Activated naive CD8-positive, alpha-beta T cell treated with anti-CD3 and anti-CD28 coated beads for 36 hours (primary cell): ENCODE results near the gene LILRB2. TPM values are rescaled to one million over a fixed set of nuclear protein-coding genes. Genes with fewer than 3 reads are reported as not detected.
A peak's percentile ranks its signal among the peaks of the same experiment; 100 is the strongest.

Experiments
- DNase-seq: peaks from one replicate; pipeline ENCODE4 v3.0.0; 2021
- H3K27ac Mint-ChIP-seq: one replicate; pipeline ENCODE4 v1.8.0; 2022; ENCODE audit warnings: mild to moderate bottlenecking, moderate library complexity, mixed read lengths
- H3K27me3 Mint-ChIP-seq: one replicate; pipeline ENCODE4 v1.8.0; 2022; ENCODE audit warnings: mild to moderate bottlenecking, mixed read lengths
- H3K36me3 Mint-ChIP-seq: one replicate; pipeline ENCODE4 v1.8.0; 2021; ENCODE audit warnings: mild to moderate bottlenecking, mixed read lengths
- H3K4me1 Mint-ChIP-seq: one replicate; pipeline ENCODE4 v1.8.0; 2021; ENCODE audit warnings: mixed read lengths
- H3K4me3 Mint-ChIP-seq: one replicate; pipeline ENCODE4 v1.8.0; 2022; ENCODE audit warnings: mild to moderate bottlenecking, moderate library complexity, mixed read lengths
- H3K9me3 Mint-ChIP-seq: one replicate; pipeline ENCODE4 v1.8.0; 2022; ENCODE audit warnings: mixed read lengths
- total RNA-seq, 2 experiments: library from RNA; stranded (reverse); gene quantifications; one replicate each; pipeline ENCODE4 v1.2.3, GENCODE V29; 2021

Gene LILRB2
- total RNA-seq, 2 experiments from 2014 or later = not detected

DNA sequence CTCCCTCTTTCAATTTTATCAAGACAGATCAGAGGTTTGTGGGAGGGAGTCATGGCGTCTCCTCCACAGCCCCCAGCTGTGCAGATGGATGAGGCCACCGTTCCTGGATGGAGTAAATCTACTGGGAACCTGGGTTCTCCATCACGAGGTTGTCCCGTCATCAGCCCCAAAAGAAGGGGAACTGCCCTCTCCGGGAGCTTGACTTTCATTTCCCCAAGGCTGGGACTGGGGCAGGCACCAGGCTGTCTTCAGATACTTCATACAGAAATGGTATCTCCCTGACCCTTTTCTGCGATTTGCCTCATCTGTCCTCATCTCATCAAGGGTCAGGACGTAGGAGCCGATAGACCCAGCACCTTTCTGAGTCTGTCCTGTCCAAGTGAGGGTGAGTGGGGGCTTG, 9.8 kb downstream of the LILRB2 start:
- Mint-ChIP-seq H3K4me3 (no peak overlapping the region), H3K36me3 (no peaks in the 10 kb centered on the region), H3K9me3 (no peaks in the 10 kb centered on the region), H3K4me1 (no peaks in the 10 kb centered on the region), H3K27ac (no peak overlapping the region), H3K27me3 (peaks cover 19% of the 10 kb centered on the region)
- no peak for DNase-seq

DNA sequence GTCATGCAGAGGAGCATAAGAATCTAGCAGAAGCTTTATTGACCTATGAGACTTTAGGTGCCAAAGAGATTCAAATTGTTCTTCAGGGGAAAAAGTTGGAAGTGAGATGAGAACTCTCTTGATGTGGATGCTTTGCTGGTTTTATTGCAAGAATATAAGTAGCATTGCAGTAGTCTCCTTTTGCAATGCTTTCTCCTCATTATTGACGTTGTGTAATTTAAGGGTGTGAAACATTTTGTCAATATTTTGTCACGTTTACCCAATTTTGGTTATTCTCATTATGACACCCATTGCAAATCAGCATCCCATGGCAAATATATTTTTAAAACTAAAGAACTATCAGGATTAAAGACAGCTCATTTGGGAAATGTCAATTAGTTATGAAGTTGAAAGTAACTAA, 12.0 kb downstream of the LILRB2 start:
- Mint-ChIP-seq H3K9me3 (no peaks in the 10 kb centered on the region), H3K4me1 (no peaks in the 10 kb centered on the region), H3K36me3 (no peaks in the 10 kb centered on the region), H3K27ac (no peak overlapping the region), H3K4me3 (no peak overlapping the region), H3K27me3 (peaks cover 25% of the 10 kb centered on the region)
- DNase-seq = no peak

DNA sequence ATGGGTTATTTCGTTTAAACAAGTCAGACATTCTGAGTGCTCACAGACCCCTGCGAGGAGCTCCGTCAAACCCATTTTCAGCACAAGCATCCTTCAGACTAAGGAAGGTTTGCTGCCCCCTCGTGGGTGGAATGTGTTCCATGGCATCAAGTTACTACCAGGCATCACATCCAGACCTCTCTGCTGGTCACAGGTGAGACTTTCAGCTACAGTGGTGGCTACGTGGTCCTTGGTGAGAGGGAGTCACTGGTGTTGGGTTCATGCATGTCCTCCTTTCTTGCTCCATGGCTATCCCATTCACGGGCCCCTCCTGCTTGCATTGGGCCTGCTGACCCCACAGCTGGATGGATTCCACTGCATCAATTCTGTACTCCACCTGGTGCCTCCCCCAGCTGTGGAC, 14.8 kb downstream of the LILRB2 start:
- no peaks in the 10 kb centered on the region for H3K4me1 Mint-ChIP-seq
- no peaks in the 10 kb centered on the region for H3K36me3 Mint-ChIP-seq
- H3K4me3 Mint-ChIP-seq = no peak overlapping the region
- DNase-seq = peak; percentile 65
- no peak overlapping the region for H3K27ac Mint-ChIP-seq
- H3K9me3 Mint-ChIP-seq = no peaks in the 10 kb centered on the region
- H3K27me3 Mint-ChIP-seq = peaks cover 23% of the 10 kb centered on the region

DNA sequence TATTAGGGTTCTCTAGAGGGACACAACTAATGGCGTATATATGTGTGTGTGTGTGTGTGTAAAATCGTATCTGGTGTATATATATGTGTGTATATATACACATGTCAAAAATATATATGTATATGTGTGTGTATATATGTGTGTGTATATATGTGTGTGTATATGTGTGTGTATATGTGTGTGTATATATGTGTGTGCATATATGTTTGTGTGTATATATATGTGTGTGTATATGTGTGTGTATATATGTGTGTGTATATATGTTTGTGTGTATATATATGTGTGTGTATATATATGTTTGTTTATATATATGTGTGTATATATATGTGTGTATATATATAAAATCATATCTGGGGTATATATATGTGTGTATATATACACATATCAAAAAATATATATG, 18.4 kb downstream of the LILRB2 start:
- Mint-ChIP-seq H3K9me3 (no peaks in the 10 kb centered on the region), H3K36me3 (no peaks in the 10 kb centered on the region), H3K4me1 (no peaks in the 10 kb centered on the region), H3K4me3 (no peak overlapping the region), H3K27me3 (peaks cover 17% of the 10 kb centered on the region), H3K27ac (no peak overlapping the region)
- no peak for DNase-seq

DNA sequence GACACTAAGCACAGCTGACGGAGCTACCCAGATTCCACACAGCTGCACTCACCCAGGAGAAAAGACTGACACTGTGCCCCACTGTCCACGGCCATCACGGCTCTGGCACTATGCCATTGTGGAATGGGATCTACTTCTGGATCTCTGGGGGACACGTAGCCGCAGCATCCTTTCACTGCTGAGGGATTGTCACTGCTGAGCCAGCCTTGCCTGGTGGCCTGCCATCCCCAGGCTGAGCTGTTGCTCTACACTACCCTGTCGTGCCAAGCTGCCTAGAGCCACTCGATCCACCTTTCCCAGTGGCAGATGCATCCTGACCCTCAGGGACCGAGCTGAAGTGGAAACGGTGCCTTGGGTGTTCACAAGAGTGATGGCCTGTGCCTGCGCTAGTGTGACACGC, 18.8 kb downstream of the LILRB2 start:
- no peaks in the 10 kb centered on the region for H3K4me1 Mint-ChIP-seq
- DNase-seq = no peak
- peaks cover 17% of the 10 kb centered on the region for H3K27me3 Mint-ChIP-seq
- no peak overlapping the region for H3K27ac Mint-ChIP-seq
- H3K4me3 Mint-ChIP-seq = no peak overlapping the region
- no peaks in the 10 kb centered on the region for H3K36me3 Mint-ChIP-seq
- H3K9me3 Mint-ChIP-seq = no peaks in the 10 kb centered on the region

DNA sequence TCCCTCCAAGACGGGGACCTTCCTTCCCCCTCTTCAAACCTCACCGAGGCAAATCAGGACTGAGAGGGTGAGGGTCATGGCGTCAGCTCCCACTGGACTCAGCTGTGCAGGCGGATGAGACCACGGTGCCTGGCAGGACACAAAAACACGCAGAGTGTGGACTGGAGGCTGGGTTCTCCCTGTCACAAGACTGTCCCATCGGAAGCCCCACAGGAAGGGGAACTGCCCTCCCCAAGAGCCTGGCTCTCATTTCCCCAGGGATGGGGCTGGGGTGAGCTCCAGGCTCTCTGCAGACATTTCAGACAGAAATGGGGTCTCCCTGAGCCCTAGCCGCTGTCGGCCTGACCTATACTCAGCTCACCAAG, 23.8 kb downstream of the LILRB2 start, which contains the start of gene LILRB5:
Gene LILRB5, minus strand, starts transcription at position 158 of the 365 bp plus-strand sequence. Its CDS starts 80 bp downstream, at position 78.
- DNase-seq = no peak
- no peak within 1 kb of the TSS for H3K4me3 Mint-ChIP-seq
- no peaks in the 10 kb centered on the region for H3K36me3 Mint-ChIP-seq
- H3K4me1 Mint-ChIP-seq = no peaks in the 10 kb centered on the region
- H3K27ac Mint-ChIP-seq = no peak within 1 kb of the TSS
- H3K27me3 Mint-ChIP-seq = peaks cover 10% of the 10 kb centered on the region
- H3K9me3 Mint-ChIP-seq = no peaks in the 10 kb centered on the region

DNA sequence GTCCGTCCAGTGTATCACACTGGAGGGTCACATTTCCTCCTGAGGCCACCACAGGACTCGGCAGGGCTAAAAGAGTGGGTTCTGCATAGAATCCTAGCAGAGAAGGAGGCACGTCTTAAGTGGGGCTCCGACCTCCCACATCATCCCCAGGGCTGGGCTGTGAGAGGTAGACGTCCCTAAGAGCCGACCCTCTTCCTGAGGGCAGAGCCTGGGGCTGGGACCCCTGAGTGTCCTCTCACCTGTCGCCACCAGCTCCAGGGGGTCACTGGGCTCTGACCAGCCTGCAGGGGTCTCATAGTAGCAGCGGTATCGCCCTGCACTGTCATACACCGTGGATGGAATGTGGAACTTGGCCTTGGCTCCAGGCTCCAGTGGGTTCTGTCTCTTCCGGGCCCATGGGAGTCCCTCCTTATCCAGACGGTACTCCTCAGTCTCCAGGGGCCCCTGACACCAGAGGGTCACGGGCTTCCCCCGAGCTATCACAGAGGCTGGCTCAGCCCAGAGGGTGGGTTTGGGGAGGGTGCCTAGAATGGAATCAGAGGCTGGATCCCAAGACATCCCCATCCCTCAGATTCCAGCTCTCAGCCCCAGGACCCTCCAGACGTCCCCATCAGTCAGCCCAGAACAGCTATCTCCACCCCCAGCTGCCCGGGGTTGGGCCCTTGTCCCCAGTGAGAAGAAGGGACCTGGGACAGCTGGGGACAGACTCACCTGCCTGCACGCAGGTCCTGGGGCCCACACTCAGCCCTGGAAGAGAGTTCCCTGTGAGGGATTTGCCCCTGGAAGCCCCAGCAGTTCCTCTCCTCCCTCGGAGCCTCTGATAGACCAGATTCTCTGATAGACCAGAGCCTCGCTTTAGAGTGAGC, 24.4 kb downstream of the LILRB2 start:
- no peaks in the 10 kb centered on the region for H3K9me3 Mint-ChIP-seq
- peaks cover 7% of the 10 kb centered on the region for H3K27me3 Mint-ChIP-seq
- DNase-seq = no peak
- H3K4me1 Mint-ChIP-seq = no peaks in the 10 kb centered on the region
- H3K27ac Mint-ChIP-seq = no peak overlapping the region
- H3K36me3 Mint-ChIP-seq = no peaks in the 10 kb centered on the region
- no peak overlapping the region for H3K4me3 Mint-ChIP-seq

DNA sequence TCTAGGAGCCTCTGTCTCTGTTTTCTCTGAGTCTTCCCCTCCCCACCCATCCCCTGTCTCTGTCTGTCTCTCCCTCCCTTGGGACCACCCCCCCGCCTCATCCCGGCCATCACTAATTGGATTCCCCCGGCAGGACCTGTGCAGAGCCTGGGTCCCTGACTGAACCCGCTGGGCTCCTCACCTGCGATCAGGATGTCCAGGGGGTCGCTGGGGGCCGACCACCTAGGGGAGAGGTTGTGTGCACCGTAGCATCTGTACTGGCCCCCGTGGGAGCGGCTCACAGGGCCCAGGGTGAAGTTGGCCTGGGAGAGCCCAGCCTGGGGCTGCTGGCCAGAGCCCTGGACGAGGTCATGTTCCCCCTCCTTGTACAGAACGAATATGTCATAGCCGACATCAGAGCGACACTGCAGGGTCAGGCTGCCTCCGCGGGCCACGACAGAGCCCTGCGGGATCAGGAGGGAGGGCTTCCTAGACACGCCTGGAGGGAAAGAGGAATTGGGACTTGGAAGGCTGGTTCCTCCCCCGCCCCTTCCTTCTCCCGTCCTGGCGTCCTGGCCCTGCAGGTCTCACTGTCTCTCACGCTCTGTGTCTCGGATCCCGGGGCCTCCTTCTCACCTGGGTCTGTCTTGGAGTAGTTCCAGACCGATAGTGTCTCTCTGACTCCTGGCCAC, 25.7 kb downstream of the LILRB2 start:
- no peaks in the 10 kb centered on the region for H3K36me3 Mint-ChIP-seq
- H3K4me3 Mint-ChIP-seq = no peak overlapping the region
- peaks cover 5% of the 10 kb centered on the region for H3K27me3 Mint-ChIP-seq
- H3K9me3 Mint-ChIP-seq = no peaks in the 10 kb centered on the region
- DNase-seq = no peak
- H3K27ac Mint-ChIP-seq = no peak overlapping the region
- H3K4me1 Mint-ChIP-seq = no peaks in the 10 kb centered on the region

DNA sequence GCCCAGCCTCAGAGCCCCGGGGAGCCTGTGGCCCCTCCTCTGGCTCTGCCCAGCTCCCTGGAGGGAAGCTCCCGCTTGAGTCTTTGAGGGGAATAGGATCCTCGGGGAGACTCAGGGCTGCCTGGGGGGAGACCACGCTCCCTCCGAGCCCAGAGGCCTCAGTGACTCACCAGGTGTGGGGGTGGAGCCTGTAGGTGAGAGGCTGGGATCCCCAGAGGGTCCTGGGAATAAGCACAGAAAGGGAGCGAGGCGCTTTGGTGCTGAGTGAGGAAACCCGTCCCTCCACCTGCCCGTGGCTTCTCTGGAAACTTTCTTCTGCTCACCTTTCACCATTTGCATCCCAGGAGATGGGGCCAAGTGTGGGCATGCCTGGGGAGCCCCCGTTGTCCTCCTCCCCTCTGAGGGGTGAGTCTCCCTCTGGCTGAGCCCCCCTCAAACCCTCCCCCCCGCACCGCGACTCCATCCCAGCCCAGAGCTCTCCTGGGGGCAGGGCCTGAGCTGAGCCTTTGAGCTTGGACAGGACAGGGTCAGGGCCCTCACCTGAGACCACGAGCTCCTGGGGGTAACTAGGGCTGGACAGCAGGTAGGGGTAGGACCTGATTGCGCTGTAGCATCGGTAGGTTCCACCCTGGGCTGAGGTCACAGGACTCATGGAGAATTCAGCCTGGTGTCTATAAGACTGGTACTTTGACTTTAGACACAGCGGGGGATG, 26.6 kb downstream of the LILRB2 start:
- no peaks in the 10 kb centered on the region for H3K4me1 Mint-ChIP-seq
- no peak for DNase-seq
- peaks cover 11% of the 10 kb centered on the region for H3K27me3 Mint-ChIP-seq
- no peak overlapping the region for H3K4me3 Mint-ChIP-seq
- H3K9me3 Mint-ChIP-seq = no peaks in the 10 kb centered on the region
- H3K27ac Mint-ChIP-seq = no peak overlapping the region
- H3K36me3 Mint-ChIP-seq = no peaks in the 10 kb centered on the region

DNA sequence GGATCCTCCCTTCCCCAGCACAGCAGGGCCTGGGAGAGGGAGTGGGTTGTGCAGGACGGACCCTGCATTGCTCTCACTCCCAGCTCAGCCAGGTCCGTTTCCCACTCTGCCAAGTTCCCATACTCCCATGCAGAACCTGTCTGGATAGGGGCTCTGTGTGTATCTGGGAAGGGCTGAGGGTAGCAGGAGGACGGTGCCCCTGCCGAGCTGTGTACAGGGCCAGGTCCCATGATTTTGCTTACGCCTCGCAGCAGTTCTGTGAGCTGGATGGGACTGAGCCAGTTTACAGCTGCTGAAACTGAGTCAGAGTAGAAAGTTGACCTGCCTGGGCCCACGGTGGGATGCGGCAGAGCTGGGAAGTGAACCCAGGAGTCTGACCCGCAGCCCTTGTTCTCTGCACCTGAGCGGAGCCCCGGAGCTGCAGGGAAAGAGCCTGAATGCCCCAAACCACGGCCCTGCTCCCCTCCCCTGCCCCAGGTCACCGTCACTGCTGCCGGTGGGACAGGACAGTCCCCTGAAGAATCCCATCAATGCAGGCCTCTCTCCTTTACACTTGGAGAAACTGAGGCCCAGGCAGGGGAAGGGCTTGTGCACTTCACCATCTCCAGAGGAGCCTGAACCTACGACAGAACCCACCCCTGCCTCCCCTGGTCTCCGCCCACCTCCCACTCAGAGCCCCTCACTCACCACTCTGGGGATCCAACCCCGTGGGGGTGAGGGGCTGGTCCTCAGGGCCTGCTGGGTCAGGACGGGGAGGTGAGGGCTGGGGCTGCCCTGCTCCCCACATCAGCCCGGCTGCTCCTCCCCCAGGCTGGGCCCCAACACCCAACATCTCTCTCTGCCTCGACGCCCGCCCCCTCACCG, 27.3 kb downstream of the LILRB2 start:
- no peak overlapping the region for H3K4me3 Mint-ChIP-seq
- H3K27me3 Mint-ChIP-seq = peaks cover 11% of the 10 kb centered on the region
- no peaks in the 10 kb centered on the region for H3K36me3 Mint-ChIP-seq
- no peaks in the 10 kb centered on the region for H3K9me3 Mint-ChIP-seq
- no peak for DNase-seq
- no peak overlapping the region for H3K27ac Mint-ChIP-seq
- H3K4me1 Mint-ChIP-seq = no peaks in the 10 kb centered on the region

DNA sequence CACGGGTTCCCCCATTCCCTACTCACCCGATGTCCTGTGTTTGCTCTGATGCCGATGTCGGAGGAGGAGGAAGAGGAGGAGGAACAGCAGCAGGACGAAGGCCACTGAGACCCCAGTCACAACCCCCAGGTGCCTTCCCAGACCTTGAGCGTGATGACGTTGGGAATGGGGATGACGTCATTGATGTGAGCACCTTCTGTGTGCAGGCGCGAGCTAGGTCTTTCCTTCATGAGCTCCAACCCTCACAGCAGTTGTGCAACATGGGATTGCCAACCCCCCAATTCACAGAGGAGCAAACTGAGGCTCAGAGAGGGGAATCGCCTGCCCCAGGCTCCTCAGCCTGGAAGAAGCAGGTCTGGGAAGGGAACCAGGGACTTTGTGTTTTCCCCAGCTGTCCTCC, 28.1 kb downstream of the LILRB2 start:
- no peaks in the 10 kb centered on the region for H3K36me3 Mint-ChIP-seq

DNA sequence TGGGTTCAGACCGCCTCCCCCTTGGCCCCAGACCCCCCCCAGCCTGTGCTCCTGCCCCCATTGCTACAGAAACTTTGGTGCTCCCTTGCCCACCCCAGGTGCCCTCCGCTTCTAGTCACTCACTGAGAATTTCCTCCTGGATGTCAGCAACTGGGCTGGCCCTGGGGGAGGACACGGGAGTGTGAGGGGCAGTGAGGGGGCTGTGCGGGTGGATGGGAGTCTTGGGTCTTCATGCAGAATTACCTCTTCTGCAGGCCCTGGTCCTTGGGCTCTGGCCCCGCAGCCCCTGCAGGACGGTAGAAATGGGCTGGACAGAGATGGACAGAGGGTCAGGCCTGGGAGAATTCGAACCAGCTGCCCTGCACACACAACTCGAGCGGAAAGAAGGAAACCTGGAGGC, 28.7 kb downstream of the LILRB2 start:
- Mint-ChIP-seq H3K27ac (no peak overlapping the region), H3K27me3 (peaks cover 11% of the 10 kb centered on the region), H3K36me3 (no peaks in the 10 kb centered on the region), H3K4me1 (peaks cover 9% of the 10 kb centered on the region), H3K4me3 (no peak overlapping the region), H3K9me3 (no peaks in the 10 kb centered on the region)
- DNase-seq = no peak

More for the DNA sequence above, 28.1 kb downstream of the LILRB2 start:
- H3K4me3 Mint-ChIP-seq = no peak overlapping the region
- no peaks in the 10 kb centered on the region for H3K9me3 Mint-ChIP-seq
- no peak for DNase-seq
- H3K4me1 Mint-ChIP-seq = peaks cover 5% of the 10 kb centered on the region
- H3K27ac Mint-ChIP-seq = no peak overlapping the region
- H3K27me3 Mint-ChIP-seq = peaks cover 11% of the 10 kb centered on the region

DNA sequence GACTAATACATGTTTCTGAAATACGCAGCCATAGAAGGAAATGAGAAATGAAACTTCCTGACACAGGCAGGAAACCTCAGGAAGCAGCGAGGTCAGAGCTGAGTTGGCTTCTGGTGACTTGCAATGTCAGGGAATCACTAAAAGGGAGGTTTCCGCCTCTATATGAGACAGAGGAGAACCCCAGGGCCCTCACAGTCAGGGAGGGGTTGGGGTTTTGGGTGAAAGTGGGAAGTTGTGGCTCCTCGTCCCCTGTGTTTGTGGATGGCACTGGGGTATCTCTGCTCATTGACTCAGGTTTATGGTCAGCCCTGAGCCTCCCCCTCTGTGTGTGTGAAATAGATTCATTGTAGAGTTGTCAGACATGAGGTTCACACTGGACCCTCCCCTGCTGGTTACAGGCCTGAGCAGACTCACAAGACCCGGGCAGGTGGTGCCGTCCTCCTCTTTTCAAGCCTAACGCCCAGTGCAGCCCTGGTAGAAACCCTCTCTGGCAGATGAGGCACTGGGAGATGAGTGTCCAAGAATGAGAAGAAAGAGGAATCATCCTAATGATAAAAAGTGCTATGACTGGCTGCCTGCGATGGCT, 32.8 kb downstream of the LILRB2 start:
- DNase-seq = peak; percentile 33
- no peak overlapping the region for H3K27ac Mint-ChIP-seq
- H3K36me3 Mint-ChIP-seq = no peaks in the 10 kb centered on the region
- H3K27me3 Mint-ChIP-seq = peaks cover 14% of the 10 kb centered on the region
- peaks cover 9% of the 10 kb centered on the region for H3K4me1 Mint-ChIP-seq
- H3K4me3 Mint-ChIP-seq = no peak overlapping the region
- H3K9me3 Mint-ChIP-seq = no peaks in the 10 kb centered on the region
